Panc1 (cell line): ENCODE results near the gene DPP4. TPM values are rescaled to one million over a fixed set of nuclear protein-coding genes. Genes with fewer than 3 reads are reported as not detected.

Source experiments
- ATAC-seq: fragments of 200-7000 bp; cut with Tn5 transposase; 2 replicates; pipeline ENCODE4 v1.9.1; 2020; ENCODE audit warnings: mild to moderate bottlenecking, moderate library complexity
- BruUV-seq: library from RNA; stranded (reverse); fragments of 400-500 nt; replicated peaks from 2 replicates; lab custom pipeline; 2021; lab: Mats Ljungman, UMichigan
- CTCF ChIA-PET: fragments of 300-600 bp; sonication (Branson Sonifier 250); formaldehyde crosslinking; loops from one replicate; lab custom pipeline; 2022; ENCODE audit warnings: antibody characterized with exemption; lab: Charles Lee
- POLR2A ChIA-PET: fragments of 300-600 bp; sonication (Branson Sonifier 250); formaldehyde crosslinking; loops from one replicate; lab custom pipeline; 2022; ENCODE audit warnings: antibody characterized with exemption; lab: Charles Lee
- DNase-seq: peaks from one replicate; pipeline ENCODE4 v3.0.0-alpha.2; 2010; ENCODE audit warnings: low read depth, low spot score
- H3K27ac ChIP-seq: 2 replicates; pipeline ENCODE4 v1.5.1; 2011; ENCODE audit warnings: mild to moderate bottlenecking, low read length, inconsistent platforms
- H3K27me3 ChIP-seq: fragments of 200-500 bp; sonication (Bioruptor generic); 2 replicates; pipeline ENCODE4 v1.6.0; 2014; ENCODE audit warnings: low read length, inconsistent platforms; ENCODE audit not compliant: control insufficient read depth, insufficient read depth
- H3K36me3 ChIP-seq: fragments of 200-500 bp; sonication (Bioruptor generic); 2 replicates; pipeline ENCODE4 v1.5.1; 2014; ENCODE audit warnings: inconsistent platforms, mild to moderate bottlenecking, low read length, moderate library complexity; ENCODE audit not compliant: control insufficient read depth, insufficient read depth
- H3K4me1 ChIP-seq: 2 replicates; pipeline ENCODE4 v1.5.1; 2011; ENCODE audit warnings: inconsistent platforms, mild to moderate bottlenecking, low read length, moderate library complexity; ENCODE audit not compliant: control insufficient read depth, insufficient read depth
- H3K4me3 ChIP-seq, 2 experiments: 2 replicates each; pipeline ENCODE4 v1.5.1; 2011 to 2012; ENCODE audit warnings: low read depth in 2 of 2, low read length in 2 of 2, mild to moderate bottlenecking in 2 of 2, inconsistent platforms in 1 of 2, moderate library complexity in 1 of 2
- H3K9me3 ChIP-seq: fragments of 200-500 bp; sonication (Bioruptor generic); 2 replicates; pipeline ENCODE4 v1.5.1; 2014; ENCODE audit warnings: low read depth, mild to moderate bottlenecking, inconsistent platforms, low read length, moderate library complexity; ENCODE audit not compliant: control insufficient read depth, insufficient read depth
- CTCF ChIP-seq: fragments of 450-650 bp; IDR thresholded peaks from 2 replicates; pipeline ENCODE4 v1.5.1; 2017; ENCODE audit warnings: mild to moderate bottlenecking
- POLR2AphosphoS5 ChIP-seq: IDR thresholded peaks from 2 replicates; pipeline ENCODE4 v1.6.1; 2012; ENCODE audit warnings: mild to moderate bottlenecking, low read depth, low read length, moderate library complexity
- SIN3A ChIP-seq: IDR thresholded peaks from 2 replicates; pipeline ENCODE4 v1.6.1; 2012; ENCODE audit warnings: low read depth, mild to moderate bottlenecking, low read length, moderate library complexity, borderline replicate concordance; ENCODE audit not compliant: insufficient read depth
- TCF7L2 ChIP-seq: IDR thresholded peaks from 2 replicates; pipeline ENCODE4 v1.6.1; 2011; ENCODE audit warnings: mild to moderate bottlenecking, low read depth, low read length, inconsistent platforms
- in situ Hi-C: cut with HindIII; loops from 2 replicates; pipeline ENCODE4 v1.10.0; 2016; ENCODE audit warnings: low sequenced_read_pairs, low pct_unique_long_range_greater_than_20kb
- intact Hi-C: fragments of 100-400 bp; cut with micrococcal nuclease; formaldehyde crosslinking; loops from one replicate; pipeline ENCODE4 v1.10.0; 2022; ENCODE audit not compliant: unreplicated experiment
- total RNA-seq: library from RNA; stranded (reverse); gene quantifications from one replicate; pipeline ENCODE4 v1.2.1, GENCODE V29; 2021; ENCODE audit not compliant: unreplicated experiment
- TF ChIP-seq, protein P1 (sequence below), 2 experiments: IDR thresholded peaks; 2 replicates each; pipeline ENCODE4 v1.6.1; 2011 to 2012; ENCODE audit warnings: low read depth in 2 of 2, control low read depth in 1 of 2, low read length in 1 of 2, mild to moderate bottlenecking in 1 of 2, moderate library complexity in 1 of 2; ENCODE audit not compliant: insufficient read depth in 1 of 2

Gene DPP4
- total RNA-seq, 1 experiment from 2014 or later, result 0.23 TPM

GRCh38 chr2:161998857-161999256, 75.2 kb downstream of the DPP4 start:
- no peak for TF ChIP-seq CTCF
- TF ChIP-seq, protein P1, sequence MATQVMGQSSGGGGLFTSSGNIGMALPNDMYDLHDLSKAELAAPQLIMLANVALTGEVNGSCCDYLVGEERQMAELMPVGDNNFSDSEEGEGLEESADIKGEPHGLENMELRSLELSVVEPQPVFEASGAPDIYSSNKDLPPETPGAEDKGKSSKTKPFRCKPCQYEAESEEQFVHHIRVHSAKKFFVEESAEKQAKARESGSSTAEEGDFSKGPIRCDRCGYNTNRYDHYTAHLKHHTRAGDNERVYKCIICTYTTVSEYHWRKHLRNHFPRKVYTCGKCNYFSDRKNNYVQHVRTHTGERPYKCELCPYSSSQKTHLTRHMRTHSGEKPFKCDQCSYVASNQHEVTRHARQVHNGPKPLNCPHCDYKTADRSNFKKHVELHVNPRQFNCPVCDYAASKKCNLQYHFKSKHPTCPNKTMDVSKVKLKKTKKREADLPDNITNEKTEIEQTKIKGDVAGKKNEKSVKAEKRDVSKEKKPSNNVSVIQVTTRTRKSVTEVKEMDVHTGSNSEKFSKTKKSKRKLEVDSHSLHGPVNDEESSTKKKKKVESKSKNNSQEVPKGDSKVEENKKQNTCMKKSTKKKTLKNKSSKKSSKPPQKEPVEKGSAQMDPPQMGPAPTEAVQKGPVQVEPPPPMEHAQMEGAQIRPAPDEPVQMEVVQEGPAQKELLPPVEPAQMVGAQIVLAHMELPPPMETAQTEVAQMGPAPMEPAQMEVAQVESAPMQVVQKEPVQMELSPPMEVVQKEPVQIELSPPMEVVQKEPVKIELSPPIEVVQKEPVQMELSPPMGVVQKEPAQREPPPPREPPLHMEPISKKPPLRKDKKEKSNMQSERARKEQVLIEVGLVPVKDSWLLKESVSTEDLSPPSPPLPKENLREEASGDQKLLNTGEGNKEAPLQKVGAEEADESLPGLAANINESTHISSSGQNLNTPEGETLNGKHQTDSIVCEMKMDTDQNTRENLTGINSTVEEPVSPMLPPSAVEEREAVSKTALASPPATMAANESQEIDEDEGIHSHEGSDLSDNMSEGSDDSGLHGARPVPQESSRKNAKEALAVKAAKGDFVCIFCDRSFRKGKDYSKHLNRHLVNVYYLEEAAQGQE (IDR thresholded peaks at IDR 0.05; ENCODE audit: insufficient read depth in 1 of 2, low read depth in 2 of 2, low read length in 1 of 2), result no peak
- no peak for TF ChIP-seq SIN3A
- TF ChIP-seq TCF7L2, result no peak
- TF ChIP-seq POLR2AphosphoS5, result no peak
- H3K4me3 ChIP-seq, result no peak overlapping the region
- H3K27ac ChIP-seq, result no peak overlapping the region
- no TSS peak for BruUV-seq
- H3K36me3 ChIP-seq, result no peaks in the 10 kb centered on the region
- no peaks in the 10 kb centered on the region; the same call in 1 of the 2 replicates for H3K27me3 ChIP-seq
- ATAC-seq (no peak), DNase-seq (no peak)
- intact Hi-C loops, result no loop called here
- no peaks in the 10 kb centered on the region for H3K4me1 ChIP-seq
- no peaks in the 10 kb centered on the region for H3K9me3 ChIP-seq
- ChIA-PET CTCF (interaction anchor here (0.8 kb wide), 1 partner anchor 14 kb away, joined by 3 read pairs; no protein-coding TSS in a partner anchor), POLR2A (no interaction called here)
- in situ Hi-C loops, result no loop called here

- TF ChIP-seq CTCF (no peak), TCF7L2 (no peak), POLR2AphosphoS5 (no peak), SIN3A (no peak)
- TF ChIP-seq, protein P1 (IDR thresholded peaks at IDR 0.05; ENCODE audit: insufficient read depth in 1 of 2, low read depth in 2 of 2, low read length in 1 of 2), result no peak
- H3K36me3 ChIP-seq, result no peaks in the 10 kb centered on the region
- ATAC-seq (no peak), DNase-seq (no peak)
- in situ Hi-C loops (no loop called here), intact Hi-C loops (no loop called here)
- H3K27me3 ChIP-seq, result no peaks in the 10 kb centered on the region; the same call in 1 of the 2 replicates
- H3K27ac ChIP-seq, result no peak overlapping the region
- no TSS peak for BruUV-seq
- CTCF ChIA-PET, result interaction anchor here (0.8 kb wide), 1 partner anchor 15 kb away, joined by 3 read pairs; no protein-coding TSS in a partner anchor
- POLR2A ChIA-PET, result no interaction called here
- H3K9me3 ChIP-seq, result no peaks in the 10 kb centered on the region
- no peaks in the 10 kb centered on the region for H3K4me1 ChIP-seq
- H3K4me3 ChIP-seq, result no peak overlapping the region
Observed at GRCh38 chr2:161997916-161998471, 76.0 kb downstream of the DPP4 start.
